DOHH2 (cell line): ENCODE measurements around the gene C6orf52.
"Not testable (repeated sequence)": the region's sequence is repeated elsewhere in the genome, so short reads cannot be mapped to it uniquely, and the experiment has no call there.

ENCODE experiments used
- H3F3A ChIP-seq: fragments of 200-600 bp; sonication (generic), shearing (Covaris generic); 2 replicates; pipeline ENCODE4 v1.6.0; 2016; ENCODE audit warnings: antibody characterized with exemption, mild to moderate bottlenecking; ENCODE audit not compliant: control insufficient read depth, insufficient read depth
- H3K27ac ChIP-seq: fragments of 200-600 bp; sonication (generic); 2 replicates; pipeline ENCODE4 v1.5.1; 2014; ENCODE audit warnings: low read depth, mild to moderate bottlenecking, low read length, moderate library complexity
- H3K27me3 ChIP-seq: fragments of 200-600 bp; sonication (generic); 2 replicates; pipeline ENCODE4 v1.6.1; 2014; ENCODE audit warnings: mild to moderate bottlenecking, low read length, mixed read lengths; ENCODE audit not compliant: control insufficient read depth
- H3K36me3 ChIP-seq: fragments of 200-600 bp; sonication (generic); 2 replicates; pipeline ENCODE4 v1.6.1; 2014; ENCODE audit warnings: mild to moderate bottlenecking, low read length, moderate library complexity, mixed read lengths; ENCODE audit not compliant: control insufficient read depth
- H3K4me1 ChIP-seq: fragments of 200-600 bp; sonication (generic); 2 replicates; pipeline ENCODE4 v1.6.1; 2014; ENCODE audit warnings: mild to moderate bottlenecking, low read length, mixed read lengths; ENCODE audit not compliant: control insufficient read depth
- H3K4me2 ChIP-seq: fragments of 200-600 bp; sonication (generic); 2 replicates; pipeline ENCODE4 v1.6.0; 2014; ENCODE audit warnings: mild to moderate bottlenecking, low read length, moderate library complexity
- H3K4me3 ChIP-seq: fragments of 200-600 bp; sonication (generic); 2 replicates; pipeline ENCODE4 v1.5.1; 2014; ENCODE audit warnings: mild to moderate bottlenecking, low read length, mixed read lengths
- H3K79me2 ChIP-seq: fragments of 200-600 bp; sonication (generic); 2 replicates; pipeline ENCODE4 v1.6.1; 2014; ENCODE audit warnings: mild to moderate bottlenecking, low read length, mixed read lengths; ENCODE audit not compliant: control insufficient read depth
- H3K9me2 ChIP-seq: fragments of 200-600 bp; sonication (generic); replicated peaks from 2 replicates; pipeline ENCODE4 v1.6.1; 2014; ENCODE audit warnings: mild to moderate bottlenecking, low read length, mixed read lengths; ENCODE audit not compliant: control insufficient read depth
- H3K9me3 ChIP-seq: fragments of 200-600 bp; sonication (generic); 2 replicates; pipeline ENCODE4 v1.6.1; 2014; ENCODE audit warnings: antibody characterized with exemption, low read length, mixed read lengths; ENCODE audit not compliant: control insufficient read depth, insufficient read depth
- H4K20me1 ChIP-seq: fragments of 200-600 bp; sonication (generic); 2 replicates; pipeline ENCODE4 v1.6.0; 2014; ENCODE audit warnings: low read depth, mild to moderate bottlenecking, antibody characterized with exemption, low read length, moderate library complexity; ENCODE audit not compliant: control insufficient read depth, insufficient read depth
- CTCF ChIP-seq: fragments of 200-600 bp; sonication (generic); IDR thresholded peaks from one replicate; pipeline ENCODE4 v1.5.1; 2014; ENCODE audit warnings: antibody characterized with exemption, mild to moderate bottlenecking, low read depth, low read length; ENCODE audit not compliant: poor library complexity, severe bottlenecking
- EZH2phosphoT487 ChIP-seq: fragments of 200-600 bp; sonication (generic); IDR thresholded peaks from 2 replicates; pipeline ENCODE4 v1.6.1; 2017; ENCODE audit warnings: borderline replicate concordance, mild to moderate bottlenecking, antibody characterized with exemption, low read length, moderate library complexity, mixed read lengths

Gene C6orf52

DNA sequence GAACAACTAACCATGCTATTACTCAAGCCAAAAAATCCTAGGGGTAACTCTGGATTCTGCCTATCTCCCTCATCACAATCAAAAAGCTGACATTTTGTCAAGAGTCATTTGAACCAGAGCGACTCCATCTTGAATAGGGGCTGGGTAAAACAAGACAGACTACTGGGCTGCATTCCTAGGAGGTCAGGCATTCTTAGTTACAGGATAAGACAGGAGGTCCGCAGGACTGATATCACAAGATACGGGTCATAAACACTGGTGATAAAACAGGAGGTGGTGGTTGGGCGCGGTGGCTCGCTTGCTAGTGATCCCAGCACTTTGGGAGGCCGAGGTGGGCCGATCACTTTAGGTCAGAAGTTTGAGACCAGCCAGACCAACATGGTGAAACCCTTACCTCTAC lies 32.2 kb downstream of the C6orf52 start:
- peaks cover 6% of the 10 kb centered on the region; the same call in 1 of the 2 replicates for H3K9me3 ChIP-seq
- no peak overlapping the region for H3K4me2 ChIP-seq
- H3K27me3 ChIP-seq = peaks cover 6% of the 10 kb centered on the region
- H4K20me1 ChIP-seq = no peaks in the 10 kb centered on the region
- H3K9me2 ChIP-seq = no peaks in the 10 kb centered on the region
- no peak for TF ChIP-seq EZH2phosphoT487
- no peak for TF ChIP-seq CTCF
- H3K79me2 ChIP-seq = no peaks in the 10 kb centered on the region
- H3K4me1 ChIP-seq = no peaks in the 10 kb centered on the region
- no peaks in the 10 kb centered on the region for H3K36me3 ChIP-seq
- no peaks in the 10 kb centered on the region for H3F3A ChIP-seq
- H3K4me3 ChIP-seq = no peak overlapping the region
- H3K27ac ChIP-seq = no peak overlapping the region

GRCh38 chr6:10660431-10661191 lies 33.8 kb downstream of the C6orf52 start:
- H3K4me3 ChIP-seq, H3K4me1 ChIP-seq, H3K27ac ChIP-seq, H3K36me3 ChIP-seq, H3F3A ChIP-seq, H3K9me3 ChIP-seq, H3K4me2 ChIP-seq, H4K20me1 ChIP-seq, H3K79me2 ChIP-seq, H3K9me2 ChIP-seq: not testable (repeated sequence)
- peaks cover 11% of the 10 kb centered on the region for H3K27me3 ChIP-seq

GRCh38 chr6:10659699-10660348 lies 34.6 kb downstream of the C6orf52 start:
- Histone ChIP-seq H3K4me1 (no peaks in the 10 kb centered on the region), H3K27me3 (peaks cover 19% of the 10 kb centered on the region), H3K36me3 (no peaks in the 10 kb centered on the region), H3F3A (no peaks in the 10 kb centered on the region), H3K9me2 (no peaks in the 10 kb centered on the region), H3K4me3 (no peak overlapping the region), H3K27ac (no peak overlapping the region), H3K79me2 (no peaks in the 10 kb centered on the region), H4K20me1 (no peaks in the 10 kb centered on the region), H3K9me3 (peaks cover 6% of the 10 kb centered on the region; the same call in 1 of the 2 replicates), H3K4me2 (no peak overlapping the region)
- no peak for TF ChIP-seq CTCF
